Fibroblast of lung (primary cell): ENCODE data around the gene PARP9. TPM values are rescaled to one million over a fixed set of nuclear protein-coding genes. Genes with fewer than 3 reads are reported as not detected.

Experiments
- DNase-seq, 2 donors: peaks; one replicate each; pipeline versions ENCODE4 v3.0.0 to v3.0.0-alpha.2; 2010; ENCODE audit warnings: low read depth in 2 of 2
- H2AFZ ChIP-seq: 2 replicates; pipeline ENCODE4 v1.5.1; 2012; ENCODE audit warnings: low read length, control low read depth, inconsistent platforms
- H3K27ac ChIP-seq: 2 replicates; pipeline ENCODE4 v1.5.1; 2011; ENCODE audit warnings: low read length, control low read depth; ENCODE audit not compliant: insufficient read depth
- H3K27me3 ChIP-seq: 2 replicates; pipeline ENCODE4 v1.5.1; 2011; ENCODE audit warnings: mild to moderate bottlenecking, low read length; ENCODE audit not compliant: control insufficient read depth, insufficient read depth
- H3K36me3 ChIP-seq: 2 replicates; pipeline ENCODE4 v1.5.1; 2011; ENCODE audit warnings: low read length; ENCODE audit not compliant: control insufficient read depth, insufficient read depth
- H3K4me1 ChIP-seq: 2 replicates; pipeline ENCODE4 v1.5.1; 2011; ENCODE audit warnings: low read length; ENCODE audit not compliant: control insufficient read depth, insufficient read depth; ENCODE audit errors: extremely low read depth
- H3K4me2 ChIP-seq: 2 replicates; pipeline ENCODE4 v1.5.1; 2011; ENCODE audit warnings: low read length, control low read depth; ENCODE audit not compliant: insufficient read depth; ENCODE audit errors: extremely low read depth
- H3K4me3 ChIP-seq, 4 experiments: fragments of 200-600 bp in 1 of 4; sonication (generic) in 1 of 4; replicated peaks in 1 of 4; 2 replicates each; pipeline ENCODE4 v1.5.1; 2011 to 2016; ENCODE audit warnings: low read length in 4 of 4, low read depth in 3 of 4, mild to moderate bottlenecking in 3 of 4, control low read depth in 2 of 4, inconsistent platforms in 1 of 4, mixed read lengths in 1 of 4; ENCODE audit not compliant: insufficient read depth in 1 of 4; ENCODE audit errors: control extremely low read depth in 1 of 4
- H3K79me2 ChIP-seq: 2 replicates; pipeline ENCODE4 v1.5.1; 2012; ENCODE audit warnings: mild to moderate bottlenecking, low read length, inconsistent platforms; ENCODE audit not compliant: control insufficient read depth, insufficient read depth
- H3K9ac ChIP-seq: 2 replicates; pipeline ENCODE4 v1.5.1; 2011; ENCODE audit warnings: mild to moderate bottlenecking, low read length, control low read depth; ENCODE audit not compliant: insufficient read depth
- H3K9me3 ChIP-seq: 2 replicates; pipeline ENCODE4 v1.5.1; 2012; ENCODE audit warnings: low read depth, low read length; ENCODE audit not compliant: control insufficient read depth, insufficient read depth
- H4K20me1 ChIP-seq: 2 replicates; pipeline ENCODE4 v1.5.1; 2011; ENCODE audit warnings: low read length; ENCODE audit not compliant: control insufficient read depth, insufficient read depth; ENCODE audit errors: extremely low read depth
- CTCF ChIP-seq, 2 donors: IDR thresholded peaks in 1 of 2; conservative IDR thresholded peaks in 1 of 2; 1 replicate in 1 of 2; 2 replicates in 1 of 2; pipeline ENCODE4 v1.5.1; 2011 to 2012; ENCODE audit warnings: low read length in 2 of 2, control low read depth in 1 of 2, inconsistent platforms in 1 of 2, low read depth in 1 of 2, mild to moderate bottlenecking in 1 of 2
- EZH2 ChIP-seq: IDR thresholded peaks from 2 replicates; pipeline ENCODE4 v1.5.1; 2012; ENCODE audit warnings: low read length, control low read depth, mild to moderate bottlenecking; ENCODE audit errors: missing control alignments
- polyA plus RNA-seq, 2 donors: library from polyadenylated mRNA; depleted of rRNA in 1 of 2; stranded (reverse) in 1 of 2; unstranded in 1 of 2; fragments of >200 nt; gene quantifications; 2 replicates each; pipeline ENCODE4 v1.2.1, GENCODE V29; 2011 to 2012; ENCODE audit warnings: missing spikeins in 1 of 2
- total RNA-seq: library from RNA; depleted of rRNA; stranded (reverse); fragments of >200 nt; gene quantifications from 2 replicates; pipeline ENCODE4 v1.2.1, GENCODE V29; 2014

PARP9 gene
- total and polyA plus RNA-seq, 2 donors (not counting 1 experiment from before 2014, with no cell fraction given), result 50.0 to 56.0 TPM

DNA sequence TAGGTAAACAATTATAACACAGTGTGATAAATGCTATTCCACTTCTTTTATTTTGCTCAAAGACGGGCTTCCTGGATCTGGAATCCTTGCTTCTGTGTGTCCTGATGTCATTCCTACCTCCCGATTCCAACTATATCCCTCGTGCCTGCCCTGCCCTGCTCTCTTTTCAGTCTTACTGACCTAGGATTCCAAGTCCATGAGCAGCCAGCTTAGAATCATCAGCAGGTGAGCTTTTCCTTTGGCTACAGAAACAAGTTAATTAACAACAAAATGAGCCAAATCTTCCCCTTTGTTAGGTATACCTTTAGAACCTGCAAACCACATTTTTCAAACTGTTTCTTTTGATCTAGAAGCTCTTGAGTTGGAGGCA lies 27.5 kb downstream of the PARP9 start:
- Histone ChIP-seq H3K4me2 (no peak overlapping the region), H4K20me1 (no peaks in the 10 kb centered on the region), H2AFZ (no peak overlapping the region)

DNA sequence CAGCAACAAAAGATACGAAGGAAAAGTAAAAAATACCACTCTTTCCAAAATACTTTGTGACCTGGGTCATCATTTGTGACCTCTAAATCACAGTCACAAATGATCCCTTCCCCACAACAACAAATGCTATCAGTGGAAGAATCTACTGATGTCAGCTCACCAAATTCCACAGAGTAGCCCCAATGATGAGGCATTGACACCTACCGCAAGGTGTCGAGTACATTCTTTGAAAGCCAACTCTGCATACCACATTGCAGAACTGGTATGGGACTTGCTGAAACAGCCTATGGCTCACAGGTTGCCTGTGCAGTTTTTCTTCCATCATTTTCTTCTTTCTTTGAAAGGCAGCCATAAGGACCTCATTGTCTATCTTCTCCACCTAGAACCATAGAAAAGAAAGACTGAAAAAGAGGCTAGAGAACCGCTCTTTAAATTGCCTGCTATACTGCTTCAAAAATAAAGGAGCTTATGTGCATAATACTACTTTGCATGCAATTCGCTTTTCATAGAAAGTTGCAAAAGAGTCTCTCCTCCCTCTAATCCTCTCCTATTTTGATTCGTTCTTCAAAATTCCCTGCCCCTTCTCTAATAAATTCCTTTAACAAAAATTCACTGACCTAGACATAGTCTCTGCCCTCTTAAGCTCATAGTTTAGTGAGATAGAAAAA lies 28.0 kb downstream of the PARP9 start:
- no peaks in the 10 kb centered on the region for H3K79me2 ChIP-seq
- no peaks in the 10 kb centered on the region for H3K27me3 ChIP-seq
- no peaks in the 10 kb centered on the region for H3K4me1 ChIP-seq
- TF ChIP-seq EZH2 (no peak), CTCF (conservative IDR thresholded peaks at IDR 0.05 in 1 of 2, IDR thresholded peaks at IDR 0.05 in 1 of 2; ENCODE audit: low read depth in 1 of 2, low read length in 2 of 2) (no peak)
- H3K9me3 ChIP-seq, result no peaks in the 10 kb centered on the region
- H4K20me1 ChIP-seq, result no peaks in the 10 kb centered on the region
- H3K9ac ChIP-seq, result no peak overlapping the region
- H3K27ac ChIP-seq, result no peak overlapping the region
- H3K4me3 ChIP-seq, result no peak overlapping the region
- H3K36me3 ChIP-seq, result peaks cover 7% of the 10 kb centered on the region
- H2AFZ ChIP-seq, result no peak overlapping the region
- H3K4me2 ChIP-seq, result no peak overlapping the region
- no peak for DNase-seq

More for the DNA sequence above, 27.5 kb downstream of the PARP9 start:
- Histone ChIP-seq H3K27ac (no peak overlapping the region), H3K9ac (no peak overlapping the region), H3K36me3 (peaks cover 8% of the 10 kb centered on the region), H3K79me2 (no peaks in the 10 kb centered on the region), H3K9me3 (no peaks in the 10 kb centered on the region), H3K4me3 (no peak overlapping the region), H3K4me1 (no peaks in the 10 kb centered on the region), H3K27me3 (no peaks in the 10 kb centered on the region)
- no peak for DNase-seq
- TF ChIP-seq EZH2 (no peak), CTCF (conservative IDR thresholded peaks at IDR 0.05 in 1 of 2, IDR thresholded peaks at IDR 0.05 in 1 of 2; ENCODE audit: low read depth in 1 of 2, low read length in 2 of 2) (no peak)

GRCh38 chr3:122533931-122534334 lies 30.2 kb downstream of the PARP9 start:
- Histone ChIP-seq H3K4me1 (no peaks in the 10 kb centered on the region), H4K20me1 (no peaks in the 10 kb centered on the region), H3K9me3 (no peaks in the 10 kb centered on the region), H3K27ac (no peak overlapping the region), H3K9ac (no peak overlapping the region), H2AFZ (no peak overlapping the region), H3K4me2 (no peak overlapping the region), H3K4me3 (no peak overlapping the region), H3K36me3 (peaks cover 7% of the 10 kb centered on the region), H3K79me2 (no peaks in the 10 kb centered on the region), H3K27me3 (no peaks in the 10 kb centered on the region)
- TF ChIP-seq EZH2 (no peak), CTCF (conservative IDR thresholded peaks at IDR 0.05 in 1 of 2, IDR thresholded peaks at IDR 0.05 in 1 of 2; ENCODE audit: low read depth in 1 of 2, low read length in 2 of 2) (no peak)
- DNase-seq, result peak; percentile 57 to 85
